GM18517 (cell line): ENCODE results near the gene CAPZA3.
"Not testable (repeated sequence)": the region's sequence is repeated elsewhere in the genome, so short reads cannot be mapped to it uniquely, and the experiment has no call there.

Source experiments
- ATAC-seq: cut with Tn5 transposase; IDR thresholded peaks from one replicate; pipeline ENCODE4 v1.9.1; 2021; ENCODE audit warnings: mild to moderate bottlenecking, moderate library complexity; ENCODE audit not compliant: unreplicated experiment

Gene CAPZA3, protein sequence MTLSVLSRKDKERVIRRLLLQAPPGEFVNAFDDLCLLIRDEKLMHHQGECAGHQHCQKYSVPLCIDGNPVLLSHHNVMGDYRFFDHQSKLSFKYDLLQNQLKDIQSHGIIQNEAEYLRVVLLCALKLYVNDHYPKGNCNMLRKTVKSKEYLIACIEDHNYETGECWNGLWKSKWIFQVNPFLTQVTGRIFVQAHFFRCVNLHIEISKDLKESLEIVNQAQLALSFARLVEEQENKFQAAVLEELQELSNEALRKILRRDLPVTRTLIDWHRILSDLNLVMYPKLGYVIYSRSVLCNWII

DNA sequence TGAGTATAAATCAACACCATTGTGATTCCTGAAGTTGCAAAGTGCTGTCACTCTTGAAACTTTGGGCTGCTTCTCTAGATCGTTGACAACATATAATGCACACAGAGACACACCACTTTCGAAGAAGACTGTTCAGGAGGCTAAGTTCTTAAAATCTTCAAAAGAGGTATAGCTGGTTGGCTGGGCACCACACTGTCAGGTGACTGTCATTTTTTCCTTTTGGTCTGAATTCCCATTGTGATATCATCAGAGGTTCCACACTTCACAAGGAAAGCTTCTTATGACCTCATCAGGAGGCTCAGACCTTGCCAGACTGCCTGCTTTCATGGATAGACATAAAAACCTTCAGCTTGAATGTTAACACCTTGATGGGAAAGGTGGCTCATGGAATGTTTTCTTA lies at the start of gene CAPZA3, which contains the start of gene PLCZ1:
Gene CAPZA3 (plus strand): TSS at position 301 of the 400 bp plus-strand sequence. CDS start 150 bp downstream, outside the sequence.
Gene PLCZ1 (minus strand): TSS at position 194 of the 400 bp plus-strand sequence. CDS start 641 bp downstream, outside the sequence.
- ATAC-seq: no peak

DNA sequence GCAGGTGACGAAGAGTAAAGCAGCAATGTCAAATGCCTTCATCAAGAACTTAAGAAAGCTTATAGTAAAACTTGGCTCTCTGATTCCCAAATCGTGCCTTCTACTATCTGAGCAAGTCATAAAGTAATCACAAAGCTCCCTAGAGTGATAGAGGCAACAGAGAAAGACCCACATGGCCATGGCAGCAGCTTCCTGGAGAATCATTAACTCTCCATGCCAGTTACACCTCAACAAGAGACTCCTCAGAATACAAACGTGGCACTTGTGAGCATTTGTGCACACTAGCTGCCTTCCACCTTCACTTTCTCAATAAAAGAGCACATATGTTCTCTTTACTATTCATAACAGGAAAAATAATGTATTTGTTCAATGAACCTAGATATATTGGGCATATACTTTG lies 48.1 kb upstream of the CAPZA3 start:
- ATAC-seq: no peak

DNA sequence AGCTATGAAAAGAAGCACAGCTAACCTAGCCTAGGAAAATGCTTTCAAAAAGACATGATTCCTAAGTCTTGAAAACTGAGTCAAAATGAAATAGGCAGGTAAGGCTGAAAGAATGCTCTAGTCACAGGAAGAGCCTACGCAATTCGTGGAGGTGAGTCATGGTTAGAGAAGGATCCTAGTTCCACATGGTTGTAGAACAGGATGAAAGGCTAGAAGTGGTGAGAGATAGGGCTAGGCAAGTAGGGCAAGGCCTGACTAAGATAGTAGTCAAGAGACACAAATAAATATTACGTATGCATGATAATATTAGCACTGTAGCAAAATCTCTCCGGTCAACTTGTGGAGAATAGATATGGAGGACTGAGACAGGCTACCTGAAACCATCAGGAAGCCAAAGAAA lies 47.3 kb upstream of the CAPZA3 start:
- ATAC-seq: no peak

- not testable (repeated sequence) for ATAC-seq
Observed at GRCh38 chr12:18693986-18694385, 43.9 kb upstream of the CAPZA3 start.

GRCh38 chr12:18696971-18697602 lies 40.8 kb upstream of the CAPZA3 start:
- ATAC-seq: no peak

DNA sequence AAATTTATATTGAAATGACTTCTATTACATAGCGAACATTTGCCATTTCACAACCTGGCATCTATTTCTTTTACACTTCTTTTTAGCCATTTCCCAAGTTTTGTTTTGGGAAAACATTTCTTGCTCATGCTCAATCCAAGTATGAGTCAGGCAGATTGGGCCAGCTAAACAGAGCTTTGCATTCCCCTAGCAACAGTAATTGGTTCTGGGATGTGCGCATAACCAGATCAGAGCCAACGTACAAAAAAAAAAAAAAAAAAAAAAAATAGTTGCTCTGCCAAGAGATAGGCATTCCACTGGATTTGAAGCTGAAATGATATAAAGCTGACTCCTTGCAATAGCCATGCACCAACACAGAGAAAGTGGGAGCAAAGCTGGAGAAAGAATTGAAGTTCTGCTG lies 37.6 kb upstream of the CAPZA3 start:
- no peak for ATAC-seq

DNA sequence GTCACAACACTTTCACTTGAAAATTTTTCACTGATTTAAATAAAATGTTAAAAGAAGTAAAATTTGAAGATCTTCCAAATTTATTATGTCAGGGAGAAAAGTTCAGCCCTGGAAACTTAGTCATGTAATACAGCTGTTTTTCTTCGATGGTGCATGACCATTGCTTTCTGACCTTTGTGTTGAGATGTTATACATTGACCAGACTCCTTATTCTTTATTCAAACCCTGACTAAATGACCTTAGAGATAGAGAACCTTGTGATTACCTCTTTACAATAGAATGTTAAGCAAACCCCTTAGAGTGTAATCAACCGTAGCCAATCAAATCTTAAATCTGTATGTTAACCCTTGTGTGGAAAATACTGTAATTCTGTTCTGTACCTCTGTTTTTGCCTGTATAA lies 34.6 kb upstream of the CAPZA3 start:
- ATAC-seq: no peak

- no peak for ATAC-seq
Observed at GRCh38 chr12:18703911-18704310, 34.0 kb upstream of the CAPZA3 start.

DNA sequence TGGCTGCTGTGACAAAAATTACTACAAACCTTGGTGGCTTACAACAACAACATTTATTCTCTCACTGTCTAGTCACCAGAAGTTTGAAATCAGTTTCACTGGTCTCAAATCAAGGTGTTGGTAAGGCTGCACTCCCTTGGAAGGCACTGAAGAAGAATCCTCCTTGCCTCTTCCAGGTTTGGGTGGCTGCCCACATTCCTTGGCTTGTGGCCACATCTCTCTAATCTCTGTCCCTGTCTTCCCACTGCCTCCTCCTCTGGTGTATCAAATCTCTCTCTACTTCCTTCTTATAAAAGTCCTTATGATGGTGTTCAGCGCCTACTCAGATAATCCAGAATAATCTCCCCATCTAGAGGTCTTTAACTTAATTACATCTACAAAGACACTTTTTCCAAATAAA lies 31.1 kb upstream of the CAPZA3 start:
- ATAC-seq: no peak

- ATAC-seq: no peak
Observed at GRCh38 chr12:18716236-18716635, 21.7 kb upstream of the CAPZA3 start.

GRCh38 chr12:18718462-18718861 lies 19.5 kb upstream of the CAPZA3 start:
- no peak for ATAC-seq

DNA sequence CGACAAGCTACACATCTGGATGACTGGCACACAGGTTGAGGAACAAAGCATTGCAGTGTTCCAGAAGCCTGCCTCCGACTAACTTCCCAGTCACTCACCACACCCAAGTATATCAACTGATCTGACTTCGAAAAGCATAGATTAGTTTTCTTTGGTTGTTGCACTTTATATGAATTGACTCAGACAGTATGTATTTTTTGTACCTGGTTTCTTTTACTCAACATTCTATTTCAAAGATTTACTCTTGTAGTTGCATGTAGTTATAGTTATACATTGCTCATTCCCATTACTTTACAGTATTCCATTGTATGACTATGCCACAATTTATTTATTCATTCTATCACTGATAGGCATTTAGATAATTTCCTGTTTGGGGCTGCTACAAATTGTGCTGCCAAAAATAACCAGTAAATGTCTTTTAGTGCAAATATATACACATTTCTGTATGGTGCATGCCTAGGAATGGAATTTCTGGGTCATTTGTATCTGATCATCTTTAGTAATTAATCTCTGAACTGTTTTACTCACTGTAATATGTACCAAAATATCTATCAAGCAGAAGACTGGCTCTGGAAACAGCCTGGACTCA lies 17.9 kb upstream of the CAPZA3 start:
- no peak for ATAC-seq

DNA sequence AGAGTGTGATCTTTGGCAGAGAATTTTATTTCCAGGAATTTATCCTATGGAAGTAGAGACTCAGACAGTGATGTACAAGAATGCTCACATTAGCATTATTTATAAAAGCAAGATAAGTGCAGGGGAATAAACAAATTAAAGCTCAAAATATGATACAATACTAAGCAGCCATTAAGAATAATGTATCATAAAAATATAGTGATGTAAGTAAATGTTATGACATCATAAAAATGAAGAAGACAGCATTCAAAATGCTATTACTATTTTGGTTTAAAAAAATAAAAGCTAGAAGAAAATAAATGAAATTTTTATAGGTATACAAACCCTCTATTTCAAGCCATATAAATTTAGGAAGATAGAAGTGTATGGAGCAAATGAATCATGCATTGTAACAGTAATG lies 17.2 kb upstream of the CAPZA3 start:
- ATAC-seq: no peak

GRCh38 chr12:18721452-18721851 lies 16.5 kb upstream of the CAPZA3 start:
- no peak for ATAC-seq

GRCh38 chr12:18723752-18724151 lies 14.2 kb upstream of the CAPZA3 start:
- no peak for ATAC-seq

DNA sequence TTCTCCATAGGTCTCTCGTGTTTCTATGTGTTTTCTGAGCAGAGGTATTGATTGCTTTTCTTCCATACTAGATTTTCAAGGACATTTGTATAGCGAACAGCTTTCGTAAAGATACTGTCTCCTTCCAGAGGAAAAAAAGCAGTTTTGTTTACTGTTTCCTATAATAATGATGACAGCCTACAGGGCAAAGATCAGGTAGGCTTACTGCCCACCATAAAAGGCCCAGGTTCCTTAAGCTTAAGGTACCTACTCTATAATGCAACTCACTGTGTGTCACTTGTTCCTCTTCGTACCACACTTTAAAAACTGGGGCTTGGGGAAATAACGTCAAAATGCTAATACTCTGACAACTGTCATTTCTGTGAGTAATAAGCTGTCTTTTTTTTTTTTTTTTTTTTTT lies 6.8 kb upstream of the CAPZA3 start:
- ATAC-seq: no peak

GRCh38 chr12:18747895-18748294 lies 10.0 kb downstream of the CAPZA3 start:
- ATAC-seq: no peak

DNA sequence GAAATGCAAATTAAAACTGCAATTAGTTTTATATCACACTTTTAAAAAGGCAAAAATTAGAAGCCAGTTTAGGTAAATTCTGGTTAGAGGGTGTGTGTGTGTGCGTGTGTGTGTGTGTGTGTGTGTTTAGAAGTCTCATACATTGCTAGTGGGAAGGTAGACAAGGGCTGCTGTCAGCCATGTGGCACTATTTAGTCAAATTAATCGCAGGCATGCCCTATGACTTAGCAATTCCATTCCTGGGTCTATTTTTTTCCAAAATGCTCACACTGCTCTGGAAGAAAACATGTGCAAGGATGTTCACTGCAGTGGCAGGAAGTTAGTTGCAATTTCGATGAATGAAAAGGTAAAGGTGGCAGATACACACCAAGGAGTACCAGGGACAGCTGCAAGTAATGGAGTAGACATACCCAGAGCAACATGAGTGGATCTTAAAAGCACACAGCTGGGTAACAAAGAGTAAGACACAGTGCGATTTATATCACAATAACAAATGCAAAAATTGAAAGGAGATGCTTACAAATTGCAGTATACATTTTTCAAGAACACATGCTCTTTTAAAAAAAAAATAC lies 11.6 kb downstream of the CAPZA3 start:
- no peak for ATAC-seq

GRCh38 chr12:18750085-18750484 lies 12.2 kb downstream of the CAPZA3 start:
- ATAC-seq: no peak

DNA sequence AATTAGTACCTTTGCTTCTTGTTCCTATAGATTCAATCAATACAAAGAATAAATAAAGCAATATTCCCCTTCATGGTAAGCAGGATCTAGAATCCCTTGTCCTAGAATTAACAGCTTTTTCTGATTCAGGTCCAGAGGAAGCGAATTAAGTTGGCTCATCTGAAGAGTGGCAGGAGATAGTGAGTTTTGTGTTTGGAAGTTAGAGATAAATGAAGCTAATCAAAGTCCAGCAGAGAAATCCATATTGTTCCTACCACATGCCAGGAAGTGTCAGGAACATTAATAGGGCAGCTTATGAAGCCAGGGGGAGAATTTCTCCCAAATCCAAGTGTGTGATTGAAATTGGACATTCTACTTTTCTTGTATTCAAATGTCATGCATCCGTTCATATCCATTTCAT lies 13.9 kb downstream of the CAPZA3 start:
- no peak for ATAC-seq

DNA sequence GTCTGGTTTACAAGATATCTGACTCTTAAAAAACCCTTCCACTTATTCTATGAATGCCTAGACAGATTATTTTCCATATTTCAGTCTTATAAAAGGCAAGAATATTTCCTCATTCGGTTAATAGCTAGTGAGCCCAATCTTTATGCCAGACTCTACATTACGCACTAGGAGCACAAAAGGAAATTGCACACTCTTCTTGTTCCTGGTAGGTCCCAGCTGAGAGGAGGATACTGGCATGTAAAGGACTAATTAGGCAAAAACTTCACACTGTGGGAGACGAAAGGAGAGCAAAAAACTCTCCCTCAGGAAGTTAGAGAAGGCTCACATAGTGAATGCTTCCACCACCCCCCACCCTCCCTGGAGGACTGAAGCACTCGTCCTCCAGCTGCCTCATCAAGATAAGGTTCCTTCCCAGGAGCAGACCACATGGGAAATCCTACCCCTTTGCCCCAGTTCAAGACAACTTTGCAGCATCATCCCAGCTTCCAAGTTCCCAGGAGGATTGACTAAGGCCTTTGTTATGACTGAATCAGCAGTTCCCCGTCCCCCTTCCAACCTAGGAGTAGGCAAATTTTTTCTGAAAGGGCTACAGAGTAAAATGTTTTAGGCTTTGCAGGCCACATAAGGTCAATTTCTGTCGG lies 14.5 kb downstream of the CAPZA3 start:
- ATAC-seq: no peak
